ENCODE data around the gene LRP1B. TPM values are rescaled to one million over a fixed set of nuclear protein-coding genes. Genes with fewer than 3 reads are reported as not detected.

Gene LRP1B
- total RNA-seq, 4 donors from 2014 or later = 3.3 to 11.1 (median 4.6) TPM

- in situ Hi-C loops (cut with MboI; ENCODE audit: low sequenced_read_pairs in 4 of 4) (no loop called here), intact Hi-C loops (cut with DNase I; ENCODE audit: low total_unique reads) (no loop called here)
- Histone ChIP-seq H3K4me3 (no peak overlapping the region), H3K9me3 (no peaks in the 10 kb centered on the region), H3K27ac (no peak overlapping the region), H3K4me1 (no peaks in the 10 kb centered on the region), H3K36me3 (no peaks in the 10 kb centered on the region), H3K27me3 (no peaks in the 10 kb centered on the region)
- no peak for DNase-seq
- no peak for ATAC-seq
- no peak for TF ChIP-seq POLR2A (IDR thresholded peaks at IDR 0.05)
- no peak for TF ChIP-seq CTCF (IDR thresholded peaks at IDR 0.05 in 4 of 5, conservative IDR thresholded peaks at IDR 0.05 in 1 of 5)
Observed at GRCh38 chr2:141323571-141323970, 807.2 kb downstream of the LRP1B start.

- H3K36me3 ChIP-seq = no peaks in the 10 kb centered on the region
- no peaks in the 10 kb centered on the region for H3K9me3 ChIP-seq
- no peaks in the 10 kb centered on the region for H3K27me3 ChIP-seq
- in situ Hi-C loops (cut with MboI; ENCODE audit: low sequenced_read_pairs in 4 of 4) = no loop called here
- intact Hi-C loops (cut with DNase I; ENCODE audit: low total_unique reads) = no loop called here
- DNase-seq (no peak), ATAC-seq (no peak)
- no peaks in the 10 kb centered on the region for H3K4me1 ChIP-seq
- no peak overlapping the region for H3K4me3 ChIP-seq
- TF ChIP-seq POLR2A (IDR thresholded peaks at IDR 0.05) (no peak), CTCF (IDR thresholded peaks at IDR 0.05 in 4 of 5, conservative IDR thresholded peaks at IDR 0.05 in 1 of 5) (no peak)
- no peak overlapping the region for H3K27ac ChIP-seq
Observed at GRCh38 chr2:141317986-141318385, 812.8 kb downstream of the LRP1B start.

DNA sequence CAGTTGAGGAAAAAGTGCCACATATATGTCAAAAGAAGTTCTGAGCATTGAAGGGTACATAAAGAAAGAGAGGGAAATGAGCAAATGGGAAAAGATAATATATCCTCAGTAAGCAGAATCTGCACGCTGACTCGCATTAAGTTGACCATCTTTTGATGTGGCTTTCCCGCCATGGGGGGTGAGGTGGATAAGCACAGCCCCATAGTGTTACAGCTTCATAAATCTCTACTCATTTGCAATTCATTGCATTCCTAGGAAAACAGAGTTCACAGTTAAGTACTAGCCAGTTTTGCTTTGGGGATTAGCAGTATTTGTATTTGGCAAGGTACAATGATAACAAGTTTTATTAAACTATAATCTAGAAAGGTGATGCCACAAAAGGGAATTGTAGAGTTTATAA lies 814.2 kb downstream of the LRP1B start:
- H3K27me3 ChIP-seq = no peaks in the 10 kb centered on the region
- no peaks in the 10 kb centered on the region for H3K4me1 ChIP-seq
- TF ChIP-seq CTCF (IDR thresholded peaks at IDR 0.05 in 4 of 5, conservative IDR thresholded peaks at IDR 0.05 in 1 of 5) (no peak), POLR2A (IDR thresholded peaks at IDR 0.05) (no peak)
- no peak overlapping the region for H3K27ac ChIP-seq
- intact Hi-C loops (cut with DNase I; ENCODE audit: low total_unique reads) = no loop called here
- ATAC-seq = no peak
- no peaks in the 10 kb centered on the region for H3K9me3 ChIP-seq
- H3K36me3 ChIP-seq = no peaks in the 10 kb centered on the region
- H3K4me3 ChIP-seq = no peak overlapping the region
- in situ Hi-C loops (cut with MboI; ENCODE audit: low sequenced_read_pairs in 4 of 4) = no loop called here
- no peak for DNase-seq

GRCh38 chr2:141316103-141316502 lies 814.7 kb downstream of the LRP1B start:
- Histone ChIP-seq H3K27me3 (no peaks in the 10 kb centered on the region), H3K4me3 (no peak overlapping the region), H3K4me1 (no peaks in the 10 kb centered on the region), H3K9me3 (no peaks in the 10 kb centered on the region), H3K27ac (no peak overlapping the region), H3K36me3 (no peaks in the 10 kb centered on the region)
- ATAC-seq (no peak), DNase-seq (no peak)
- intact Hi-C loops (cut with DNase I; ENCODE audit: low total_unique reads) = no loop called here
- TF ChIP-seq POLR2A (IDR thresholded peaks at IDR 0.05) = no peak
- no peak for TF ChIP-seq CTCF (IDR thresholded peaks at IDR 0.05 in 4 of 5, conservative IDR thresholded peaks at IDR 0.05 in 1 of 5)
- in situ Hi-C loops (cut with MboI; ENCODE audit: low sequenced_read_pairs in 4 of 4) = no loop called here

DNA sequence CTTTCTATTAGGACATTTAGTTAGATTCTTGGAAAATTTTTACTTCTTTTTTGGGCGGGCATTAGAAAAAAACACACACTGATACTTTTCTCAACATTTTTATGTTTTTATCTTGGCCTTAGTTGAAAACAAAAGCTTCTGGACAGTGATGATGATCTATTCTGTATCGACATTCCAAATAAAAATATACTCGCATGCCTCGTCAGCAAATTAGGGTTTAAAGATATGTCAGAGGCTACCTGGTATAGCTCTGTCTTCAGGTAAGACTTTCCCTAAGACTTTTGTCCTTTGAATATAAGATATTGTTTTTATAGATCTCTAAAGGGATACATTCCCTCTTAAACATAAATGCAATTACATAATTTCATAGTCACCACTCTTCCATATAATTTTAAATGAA lies 816.8 kb downstream of the LRP1B start:
- in situ Hi-C loops (cut with MboI; ENCODE audit: low sequenced_read_pairs in 4 of 4) = no loop called here
- Histone ChIP-seq H3K27me3 (no peaks in the 10 kb centered on the region), H3K9me3 (no peaks in the 10 kb centered on the region), H3K27ac (no peak overlapping the region), H3K4me1 (no peaks in the 10 kb centered on the region), H3K36me3 (no peaks in the 10 kb centered on the region), H3K4me3 (no peak overlapping the region)
- TF ChIP-seq CTCF (IDR thresholded peaks at IDR 0.05 in 4 of 5, conservative IDR thresholded peaks at IDR 0.05 in 1 of 5) (no peak), POLR2A (IDR thresholded peaks at IDR 0.05) (no peak)
- DNase-seq (no peak), ATAC-seq (no peak)
- intact Hi-C loops (cut with DNase I; ENCODE audit: low total_unique reads) = no loop called here
